ENCODE measurements around the gene TKT. TPM values are rescaled to one million over a fixed set of nuclear protein-coding genes. Genes with fewer than 3 reads are reported as not detected.

The TKT gene
- total RNA-seq, 3 donors from 2014 or later (not counting 1 experiment from before 2014, with no cell fraction given), result 82.9 to 126 (median 107) TPM

- no peak overlapping the region for H3K27ac Mint-ChIP-seq
- H3K4me3 Mint-ChIP-seq, result no peak overlapping the region
- TF ChIP-seq CTCF (IDR thresholded peaks at IDR 0.05), result no peak
- H3K4me1 Mint-ChIP-seq, result no peaks in the 10 kb centered on the region
- H3K9me3 Mint-ChIP-seq, result no peaks in the 10 kb centered on the region
- Histone ChIP-seq H3K9me3 (ENCODE audit: control insufficient read depth, insufficient read depth, low read length) (no peaks in the 10 kb centered on the region), H3K4me3 (ENCODE audit: low read length) (no peak overlapping the region), H3K27me3 (ENCODE audit: control insufficient read depth, insufficient read depth, low read length) (no peaks in the 10 kb centered on the region), H3K36me3 (ENCODE audit: control insufficient read depth, insufficient read depth, low read length) (no peaks in the 10 kb centered on the region), H3K4me1 (ENCODE audit: control insufficient read depth, insufficient read depth, low read length) (peaks cover 3% of the 10 kb centered on the region), H3K27ac (ENCODE audit: low read length) (no peak overlapping the region)
- H3K36me3 Mint-ChIP-seq, result no peaks in the 10 kb centered on the region
- DNase-seq, result no peak
- no peak for ATAC-seq
- intact Hi-C loops (cut with micrococcal nuclease), result no loop called here
- WGBS (ENCODE audit: insufficient coverage), result 85% methylated on average over 3 of the region's 4 CpGs
- no peaks in the 10 kb centered on the region for H3K27me3 Mint-ChIP-seq (ENCODE audit: low read depth in 2 of 2)
These were observed 8.1 kb upstream of the TKT start for GRCh38 chr3:53263907-53264306.

GRCh38 chr3:53261712-53262111, 5.9 kb upstream of the TKT start:
- Histone ChIP-seq H3K27ac (ENCODE audit: low read length) (no peak overlapping the region), H3K9me3 (ENCODE audit: control insufficient read depth, insufficient read depth, low read length) (no peaks in the 10 kb centered on the region), H3K4me1 (ENCODE audit: control insufficient read depth, insufficient read depth, low read length) (peaks cover 3% of the 10 kb centered on the region), H3K4me3 (ENCODE audit: low read length) (no peak overlapping the region), H3K27me3 (ENCODE audit: control insufficient read depth, insufficient read depth, low read length) (no peaks in the 10 kb centered on the region), H3K36me3 (ENCODE audit: control insufficient read depth, insufficient read depth, low read length) (no peaks in the 10 kb centered on the region)
- Mint-ChIP-seq H3K4me1 (no peaks in the 10 kb centered on the region), H3K9me3 (no peaks in the 10 kb centered on the region), H3K36me3 (no peaks in the 10 kb centered on the region), H3K4me3 (no peak overlapping the region), H3K27ac (no peak overlapping the region), H3K27me3 (ENCODE audit: low read depth in 2 of 2) (no peaks in the 10 kb centered on the region)
- ATAC-seq, result no peak
- intact Hi-C loops (cut with micrococcal nuclease), result no loop called here
- no peak for TF ChIP-seq CTCF (IDR thresholded peaks at IDR 0.05)
- no peak for DNase-seq
- WGBS (ENCODE audit: insufficient coverage), result 94% methylated on average over 5 of the region's 5 CpGs

- TF ChIP-seq CTCF (IDR thresholded peaks at IDR 0.05), result no peak
- H3K27me3 ChIP-seq (ENCODE audit: control insufficient read depth, insufficient read depth, low read length), result no peaks in the 10 kb centered on the region
- ATAC-seq (no peak), DNase-seq (no peak)
- H3K4me3 ChIP-seq (ENCODE audit: low read length), result no peak overlapping the region
- no peak overlapping the region for H3K27ac ChIP-seq (ENCODE audit: low read length)
- intact Hi-C loops (cut with micrococcal nuclease), result no loop called here
- Mint-ChIP-seq H3K27ac (no peak overlapping the region), H3K9me3 (no peaks in the 10 kb centered on the region), H3K27me3 (ENCODE audit: low read depth in 2 of 2) (no peaks in the 10 kb centered on the region), H3K4me3 (no peak overlapping the region), H3K36me3 (no peaks in the 10 kb centered on the region), H3K4me1 (no peaks in the 10 kb centered on the region)
- H3K9me3 ChIP-seq (ENCODE audit: control insufficient read depth, insufficient read depth, low read length), result no peaks in the 10 kb centered on the region
- peaks cover 7% of the 10 kb centered on the region for H3K4me1 ChIP-seq (ENCODE audit: control insufficient read depth, insufficient read depth, low read length)
- no peaks in the 10 kb centered on the region for H3K36me3 ChIP-seq (ENCODE audit: control insufficient read depth, insufficient read depth, low read length)
- 87% methylated on average over 3 of the region's 4 CpGs for WGBS (ENCODE audit: insufficient coverage)
These were observed 4.5 kb upstream of the TKT start for GRCh38 chr3:53260286-53260785.
